SK-N-SH (cell line): ENCODE measurements around the gene IL1R1. TPM values are rescaled to one million over a fixed set of nuclear protein-coding genes. Genes with fewer than 3 reads are reported as not detected.

ENCODE experiments used
- CTCF ChIA-PET: fragments of 300-600, 350-600 bp; formaldehyde crosslinking; extraction: SDS; loops from one replicate; lab custom pipeline; 2021; lab: Yijun Ruan, JAX
- POLR2A ChIA-PET: fragments of 350-600 bp; sonication (Branson Sonifier 250); formaldehyde crosslinking; extraction: SDS; loops from one replicate; lab custom pipeline; 2020; ENCODE audit warnings: antibody characterized with exemption, inconsistent platforms; lab: Yijun Ruan, JAX
- DNase-seq: peaks from one replicate; pipeline ENCODE4 v3.0.0; 2012
- H2AFZ ChIP-seq: fragments of 200-600 bp; sonication (generic); 2 replicates; pipeline ENCODE4 v1.8.1; 2016; ENCODE audit warnings: antibody characterized with exemption, mild to moderate bottlenecking, low read depth
- H3F3A ChIP-seq: fragments of 200-600 bp; sonication (generic); replicated peaks from 2 replicates; pipeline ENCODE3; 2016; ENCODE audit warnings: antibody characterized with exemption, mild to moderate bottlenecking; ENCODE audit not compliant: insufficient read depth
- H3K27ac ChIP-seq, 2 experiments: fragments of 200-500 bp in 1 of 2; fragments of 200-600 bp in 1 of 2; sonication (Bioruptor generic) in 1 of 2; sonication (generic), shearing (Covaris generic) in 1 of 2; 2 replicates each; pipeline versions ENCODE4 v1.5.1 to v1.6.1; 2014 to 2016; ENCODE audit warnings: low read depth in 2 of 2, inconsistent platforms in 1 of 2, low read length in 1 of 2, mild to moderate bottlenecking in 1 of 2, mixed read lengths in 1 of 2
- H3K27me3 ChIP-seq: fragments of 200-600 bp; sonication (generic), shearing (Covaris generic); 2 replicates; pipeline ENCODE4 v1.6.1; 2016; ENCODE audit warnings: mixed run types; ENCODE audit not compliant: insufficient read depth
- H3K36me3 ChIP-seq, 2 experiments: fragments of 200-500 bp in 1 of 2; fragments of 200-600 bp in 1 of 2; sonication (Bioruptor generic) in 1 of 2; sonication (generic) in 1 of 2; replicated peaks in 1 of 2; 2 replicates each; pipeline versions ENCODE3 to v1.5.1; 2014 to 2016; ENCODE audit warnings: low read length in 1 of 2, mild to moderate bottlenecking in 1 of 2; ENCODE audit not compliant: insufficient read depth in 2 of 2, control insufficient read depth in 1 of 2
- H3K4me1 ChIP-seq, 2 experiments: fragments of 200-500 bp in 1 of 2; fragments of 200-600 bp in 1 of 2; sonication (Bioruptor generic) in 1 of 2; sonication (generic), shearing (Covaris generic) in 1 of 2; 2 replicates each; pipeline versions ENCODE4 v1.5.1 to v1.6.1; 2014 to 2016; ENCODE audit warnings: low read depth in 1 of 2, low read length in 1 of 2, mixed run types in 1 of 2; ENCODE audit not compliant: insufficient read depth in 2 of 2, control insufficient read depth in 1 of 2
- H3K4me2 ChIP-seq: fragments of 200-600 bp; sonication (generic), shearing (Covaris generic); 2 replicates; pipeline ENCODE4 v1.6.1; 2017; ENCODE audit warnings: mixed run types
- H3K4me3 ChIP-seq, 2 experiments: fragments of 200-500 bp in 1 of 2; fragments of 200-600 bp in 1 of 2; sonication (Bioruptor generic) in 1 of 2; sonication (generic), shearing (Covaris generic) in 1 of 2; 2 replicates each; pipeline versions ENCODE4 v1.5.1 to v1.8.1; 2014 to 2016; ENCODE audit warnings: low read depth in 2 of 2, inconsistent platforms in 1 of 2, low read length in 1 of 2, mild to moderate bottlenecking in 1 of 2, mixed read lengths in 1 of 2, moderate library complexity in 1 of 2
- H3K79me2 ChIP-seq: fragments of 200-600 bp; sonication (generic); 2 replicates; pipeline ENCODE4 v1.8.1; 2017; ENCODE audit warnings: mild to moderate bottlenecking; ENCODE audit not compliant: insufficient read depth
- H3K9ac ChIP-seq: fragments of 200-600 bp; sonication (generic); 2 replicates; pipeline ENCODE4 v1.6.1; 2017; ENCODE audit warnings: mixed run types
- H3K9me2 ChIP-seq: fragments of 200-600 bp; sonication (generic); 2 replicates; pipeline ENCODE4 v1.6.1; 2017; ENCODE audit warnings: mixed run types
- H3K9me3 ChIP-seq: fragments of 200-600 bp; sonication (generic); 2 replicates; pipeline ENCODE4 v1.6.1; 2017; ENCODE audit warnings: mixed run types, mild to moderate bottlenecking, moderate library complexity
- H4K20me1 ChIP-seq: fragments of 200-600 bp; sonication (generic); 2 replicates; pipeline ENCODE4 v1.6.1; 2017; ENCODE audit warnings: mild to moderate bottlenecking, mixed run types; ENCODE audit not compliant: insufficient read depth
- ELF1 ChIP-seq: IDR thresholded peaks from 2 replicates; pipeline ENCODE4 v1.4.0; 2012
- EZH2phosphoT487 ChIP-seq: fragments of 200-600 bp; sonication (generic); IDR thresholded peaks from 2 replicates; pipeline ENCODE4 v1.6.1; 2017; ENCODE audit warnings: low read depth, mixed run types, mild to moderate bottlenecking, antibody characterized with exemption, moderate library complexity, borderline replicate concordance
- FOXJ3 ChIP-seq: sonication (generic); formaldehyde crosslinking; IDR thresholded peaks from 2 replicates; pipeline ENCODE4 v1.5.1; 2020; ENCODE audit warnings: mild to moderate bottlenecking, missing genetic modification reagents
- FOXM1 ChIP-seq: IDR thresholded peaks from 2 replicates; pipeline ENCODE4 v1.4.0; 2012; ENCODE audit warnings: low read depth, mild to moderate bottlenecking
- GABPA ChIP-seq: IDR thresholded peaks from 2 replicates; pipeline ENCODE4 v1.4.0; 2012; ENCODE audit warnings: low read depth, mild to moderate bottlenecking
- GATA2 ChIP-seq: sonication (generic); formaldehyde crosslinking; IDR thresholded peaks from 2 replicates; pipeline ENCODE4 v1.5.0; 2020; ENCODE audit warnings: mild to moderate bottlenecking, missing genetic modification reagents
- JUND ChIP-seq: IDR thresholded peaks from 2 replicates; pipeline ENCODE4 v1.4.0; 2012
- MEF2A ChIP-seq: IDR thresholded peaks from 2 replicates; pipeline ENCODE4 v1.4.0; 2012; ENCODE audit warnings: low read depth, borderline replicate concordance
- MXI1 ChIP-seq: IDR thresholded peaks from 2 replicates; pipeline ENCODE4 v1.6.1; 2012; ENCODE audit warnings: mild to moderate bottlenecking, low read depth, low read length, improper control_type of control experiment
- POLR2AphosphoS5 ChIP-seq: IDR thresholded peaks from 2 replicates; pipeline ENCODE4 v1.6.1; 2012; ENCODE audit warnings: low read depth, low read length
- RAD21 ChIP-seq: IDR thresholded peaks from 2 replicates; pipeline ENCODE4 v1.6.1; 2012; ENCODE audit warnings: mild to moderate bottlenecking, low read length
- RFX5 ChIP-seq: IDR thresholded peaks from 2 replicates; pipeline ENCODE4 v1.6.1; 2012; ENCODE audit warnings: mild to moderate bottlenecking, improper control_type of control experiment, low read length
- RXRA ChIP-seq: IDR thresholded peaks from 2 replicates; pipeline ENCODE4 v1.4.0; 2012; ENCODE audit warnings: low read depth, mild to moderate bottlenecking, borderline replicate concordance
- TAF1 ChIP-seq: IDR thresholded peaks from 2 replicates; pipeline ENCODE4 v1.6.1; 2012; ENCODE audit warnings: low read depth, mild to moderate bottlenecking, low read length, moderate library complexity, borderline replicate concordance
- TCF12 ChIP-seq: IDR thresholded peaks from 2 replicates; pipeline ENCODE4 v1.4.0; 2012
- YY1 ChIP-seq: IDR thresholded peaks from 2 replicates; pipeline ENCODE4 v1.4.0; 2012; ENCODE audit warnings: low read depth, mild to moderate bottlenecking
- WGBS: methylation state at CpG from one replicate; pipeline ENCODE4 v1.1.6; 2017; ENCODE audit warnings: low lambda C conversion rate; 5-methylcytosine and 5-hydroxymethylcytosine counted together
- polyA plus RNA-seq, 3 experiments: library from polyadenylated mRNA; depleted of rRNA; stranded (reverse); fragments of >200 nt; gene quantifications; 2 replicates each; pipeline ENCODE4 v1.2.3, GENCODE V29; 2012
- TF ChIP-seq, protein P1 (sequence below): fragments of 150-350 bp; IDR thresholded peaks from 2 replicates; pipeline ENCODE4 v1.6.1; 2017; ENCODE audit warnings: antibody characterized with exemption, low read length, low read depth, borderline replicate concordance
- TF ChIP-seq, protein P2 (sequence below): fragments of 150-350 bp; IDR thresholded peaks from 2 replicates; pipeline ENCODE4 v1.6.1; 2016; ENCODE audit warnings: mild to moderate bottlenecking, low read depth, low read length
- TF ChIP-seq, protein P3 (sequence below): IDR thresholded peaks from 2 replicates; pipeline ENCODE4 v1.6.1; 2012; ENCODE audit warnings: mild to moderate bottlenecking, low read depth, low read length, moderate library complexity

Gene IL1R1
- polyA plus RNA-seq, 1 of the 3 experiments (the other 2 are of a cell fraction): 13.3 TPM

DNA sequence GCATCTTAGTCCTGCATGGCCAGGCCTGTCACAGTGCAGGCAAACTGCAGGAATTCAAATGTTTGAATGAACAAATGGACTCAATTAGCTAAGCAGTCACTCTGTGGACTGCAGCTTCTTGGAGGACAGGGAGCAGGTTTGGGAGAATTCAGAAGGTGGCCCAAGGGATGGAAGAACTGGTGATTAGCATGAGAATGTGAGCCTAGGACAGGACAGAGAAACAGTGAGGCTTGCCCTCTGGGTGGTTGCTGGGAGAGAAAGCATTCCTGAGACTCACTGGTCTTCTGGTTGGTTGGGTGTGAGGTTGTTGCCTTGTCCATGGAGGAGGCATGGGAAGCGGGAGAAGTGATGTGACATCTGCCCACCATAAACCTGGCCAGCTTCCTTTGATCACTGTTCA is 58.0 kb downstream of the IL1R1 start:
- Histone ChIP-seq H3K4me2 (no peak overlapping the region), H3K9me2 (no peaks in the 10 kb centered on the region), H3K27ac (no peak overlapping the region), H3K4me3 (no peak overlapping the region), H3K9ac (no peak overlapping the region), H3K36me3 (no peaks in the 10 kb centered on the region), H4K20me1 (no peaks in the 10 kb centered on the region), H3F3A (no peaks in the 10 kb centered on the region), H3K4me1 (no peaks in the 10 kb centered on the region), H2AFZ (no peak overlapping the region), H3K27me3 (no peaks in the 10 kb centered on the region), H3K9me3 (no peaks in the 10 kb centered on the region; the same call in 1 of the 2 replicates), H3K79me2 (no peaks in the 10 kb centered on the region)
- WGBS: 64% methylated on average over 1 of the region's 1 CpG
- CTCF ChIA-PET: no interaction called here
- DNase-seq: no peak
- TF ChIP-seq RXRA: no peak
- no peak for TF ChIP-seq FOXJ3 (CRISPR knock-in tag)
- no peak for TF ChIP-seq ELF1
- no peak for TF ChIP-seq RAD21
- TF ChIP-seq, protein P1, sequence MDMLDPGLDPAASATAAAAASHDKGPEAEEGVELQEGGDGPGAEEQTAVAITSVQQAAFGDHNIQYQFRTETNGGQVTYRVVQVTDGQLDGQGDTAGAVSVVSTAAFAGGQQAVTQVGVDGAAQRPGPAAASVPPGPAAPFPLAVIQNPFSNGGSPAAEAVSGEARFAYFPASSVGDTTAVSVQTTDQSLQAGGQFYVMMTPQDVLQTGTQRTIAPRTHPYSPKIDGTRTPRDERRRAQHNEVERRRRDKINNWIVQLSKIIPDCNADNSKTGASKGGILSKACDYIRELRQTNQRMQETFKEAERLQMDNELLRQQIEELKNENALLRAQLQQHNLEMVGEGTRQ: no peak
- no peak for TF ChIP-seq TAF1
- TF ChIP-seq RFX5: no peak
- TF ChIP-seq POLR2AphosphoS5: no peak
- no peak for TF ChIP-seq EZH2phosphoT487
- TF ChIP-seq MXI1: no peak
- TF ChIP-seq, protein P2, sequence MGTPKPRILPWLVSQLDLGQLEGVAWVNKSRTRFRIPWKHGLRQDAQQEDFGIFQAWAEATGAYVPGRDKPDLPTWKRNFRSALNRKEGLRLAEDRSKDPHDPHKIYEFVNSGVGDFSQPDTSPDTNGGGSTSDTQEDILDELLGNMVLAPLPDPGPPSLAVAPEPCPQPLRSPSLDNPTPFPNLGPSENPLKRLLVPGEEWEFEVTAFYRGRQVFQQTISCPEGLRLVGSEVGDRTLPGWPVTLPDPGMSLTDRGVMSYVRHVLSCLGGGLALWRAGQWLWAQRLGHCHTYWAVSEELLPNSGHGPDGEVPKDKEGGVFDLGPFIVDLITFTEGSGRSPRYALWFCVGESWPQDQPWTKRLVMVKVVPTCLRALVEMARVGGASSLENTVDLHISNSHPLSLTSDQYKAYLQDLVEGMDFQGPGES: no peak
- no peak for TF ChIP-seq FOXM1
- no peak for TF ChIP-seq GABPA
- POLR2A ChIA-PET: no interaction called here

DNA sequence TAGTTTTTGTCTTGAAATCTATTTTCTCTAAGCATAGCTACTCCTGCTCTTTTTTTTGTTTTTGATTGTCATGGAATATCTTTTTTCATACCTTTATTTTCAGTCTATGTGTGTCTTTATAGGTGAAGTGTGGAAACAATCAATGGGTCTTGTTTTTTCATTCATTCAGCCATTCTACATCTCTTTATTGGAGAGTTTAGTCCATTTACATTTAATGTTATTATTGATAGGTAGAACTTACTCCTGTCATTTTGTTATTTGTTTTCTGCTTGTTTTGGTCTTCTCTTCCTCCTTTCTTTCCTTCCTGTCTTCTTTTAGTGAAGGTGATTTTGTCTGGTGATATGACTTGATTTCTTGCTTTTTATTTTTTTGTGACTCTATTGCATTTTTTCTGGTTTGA is 62.1 kb downstream of the IL1R1 start:
- no peaks in the 10 kb centered on the region for H3K36me3 ChIP-seq
- H3K27ac ChIP-seq: no peak overlapping the region
- CTCF ChIA-PET: interaction anchor here (0.6 kb wide), 1 partner anchor 84 kb away, joined by 4 read pairs; no protein-coding TSS in a partner anchor
- H3K9me2 ChIP-seq: no peaks in the 10 kb centered on the region
- no peaks in the 10 kb centered on the region for H4K20me1 ChIP-seq
- TF ChIP-seq, protein P3, sequence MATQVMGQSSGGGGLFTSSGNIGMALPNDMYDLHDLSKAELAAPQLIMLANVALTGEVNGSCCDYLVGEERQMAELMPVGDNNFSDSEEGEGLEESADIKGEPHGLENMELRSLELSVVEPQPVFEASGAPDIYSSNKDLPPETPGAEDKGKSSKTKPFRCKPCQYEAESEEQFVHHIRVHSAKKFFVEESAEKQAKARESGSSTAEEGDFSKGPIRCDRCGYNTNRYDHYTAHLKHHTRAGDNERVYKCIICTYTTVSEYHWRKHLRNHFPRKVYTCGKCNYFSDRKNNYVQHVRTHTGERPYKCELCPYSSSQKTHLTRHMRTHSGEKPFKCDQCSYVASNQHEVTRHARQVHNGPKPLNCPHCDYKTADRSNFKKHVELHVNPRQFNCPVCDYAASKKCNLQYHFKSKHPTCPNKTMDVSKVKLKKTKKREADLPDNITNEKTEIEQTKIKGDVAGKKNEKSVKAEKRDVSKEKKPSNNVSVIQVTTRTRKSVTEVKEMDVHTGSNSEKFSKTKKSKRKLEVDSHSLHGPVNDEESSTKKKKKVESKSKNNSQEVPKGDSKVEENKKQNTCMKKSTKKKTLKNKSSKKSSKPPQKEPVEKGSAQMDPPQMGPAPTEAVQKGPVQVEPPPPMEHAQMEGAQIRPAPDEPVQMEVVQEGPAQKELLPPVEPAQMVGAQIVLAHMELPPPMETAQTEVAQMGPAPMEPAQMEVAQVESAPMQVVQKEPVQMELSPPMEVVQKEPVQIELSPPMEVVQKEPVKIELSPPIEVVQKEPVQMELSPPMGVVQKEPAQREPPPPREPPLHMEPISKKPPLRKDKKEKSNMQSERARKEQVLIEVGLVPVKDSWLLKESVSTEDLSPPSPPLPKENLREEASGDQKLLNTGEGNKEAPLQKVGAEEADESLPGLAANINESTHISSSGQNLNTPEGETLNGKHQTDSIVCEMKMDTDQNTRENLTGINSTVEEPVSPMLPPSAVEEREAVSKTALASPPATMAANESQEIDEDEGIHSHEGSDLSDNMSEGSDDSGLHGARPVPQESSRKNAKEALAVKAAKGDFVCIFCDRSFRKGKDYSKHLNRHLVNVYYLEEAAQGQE: no peak
- TF ChIP-seq TCF12 (no peak), GATA2 (CRISPR knock-in tag) (no peak), YY1 (no peak), RAD21 (no peak), RXRA (no peak), FOXJ3 (CRISPR knock-in tag) (no peak), RFX5 (no peak), JUND (no peak), MEF2A (no peak), TAF1 (no peak), MXI1 (no peak)
- TF ChIP-seq, all 33 proteins: peak for 0
- no peak overlapping the region for H3K4me3 ChIP-seq
- H3K4me2 ChIP-seq: no peak overlapping the region
- H3K27me3 ChIP-seq: no peaks in the 10 kb centered on the region
- POLR2A ChIA-PET: no interaction called here
- no peaks in the 10 kb centered on the region for H3K4me1 ChIP-seq
- no peak overlapping the region for H2AFZ ChIP-seq
- no peaks in the 10 kb centered on the region for H3K79me2 ChIP-seq
- no peaks in the 10 kb centered on the region for H3F3A ChIP-seq
- H3K9me3 ChIP-seq: no peaks in the 10 kb centered on the region; the same call in 1 of the 2 replicates
- no peak for DNase-seq
- H3K9ac ChIP-seq: no peak overlapping the region
